ENCODE results near the gene ECM1.

The ECM1 gene

DNA sequence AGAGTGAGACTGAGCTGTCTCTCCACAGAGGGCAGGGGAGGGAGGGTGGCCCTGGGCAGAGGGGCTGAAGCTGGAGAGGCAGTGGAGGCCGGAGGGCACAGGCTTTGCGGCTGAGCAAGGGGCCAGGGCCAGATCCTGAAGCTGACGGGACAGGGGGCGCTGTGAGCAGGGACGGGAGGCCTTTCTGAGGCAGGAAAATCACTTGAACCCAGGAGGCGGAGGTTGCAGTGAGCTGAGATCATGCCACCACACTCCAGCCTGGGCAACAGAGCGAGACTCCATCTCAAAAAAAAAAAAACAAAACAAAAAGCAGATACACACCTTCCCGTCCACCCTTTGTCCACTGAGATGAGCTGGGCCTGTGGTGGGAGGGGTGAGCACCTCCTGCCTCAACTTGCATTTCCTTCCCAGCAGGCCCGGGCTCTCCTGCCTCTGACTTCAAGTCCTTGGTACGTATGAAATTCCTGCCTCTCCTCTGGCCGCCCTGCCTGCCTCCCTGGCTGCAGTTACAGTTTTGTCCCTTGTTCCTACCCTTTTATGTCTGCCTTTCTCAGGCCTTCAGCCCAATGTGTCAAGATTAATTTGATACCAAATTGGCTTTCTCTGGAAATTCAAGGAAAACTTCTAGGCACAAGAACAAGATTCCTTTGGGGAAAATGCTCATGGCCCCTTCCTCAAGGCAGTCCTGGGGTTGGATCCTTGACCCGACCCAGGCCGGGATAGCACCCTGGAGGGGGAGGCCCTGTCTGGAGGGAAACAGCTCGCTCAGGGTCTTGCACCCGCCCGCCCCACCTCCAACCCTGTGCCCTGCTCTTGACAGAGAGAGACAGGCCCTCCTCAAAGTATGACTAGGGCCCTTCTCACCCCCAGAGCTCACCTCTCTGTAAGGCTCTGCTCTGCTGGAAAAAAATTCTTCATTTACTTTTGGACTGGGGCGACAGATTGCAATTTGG lies 30.1 kb downstream of the ECM1 start:
- peak in 3 of 10 donors; percentile 41 to 74 (median 52) for DNase-seq
- intact Hi-C loops (cut with DNase I), result no loop called here

DNA sequence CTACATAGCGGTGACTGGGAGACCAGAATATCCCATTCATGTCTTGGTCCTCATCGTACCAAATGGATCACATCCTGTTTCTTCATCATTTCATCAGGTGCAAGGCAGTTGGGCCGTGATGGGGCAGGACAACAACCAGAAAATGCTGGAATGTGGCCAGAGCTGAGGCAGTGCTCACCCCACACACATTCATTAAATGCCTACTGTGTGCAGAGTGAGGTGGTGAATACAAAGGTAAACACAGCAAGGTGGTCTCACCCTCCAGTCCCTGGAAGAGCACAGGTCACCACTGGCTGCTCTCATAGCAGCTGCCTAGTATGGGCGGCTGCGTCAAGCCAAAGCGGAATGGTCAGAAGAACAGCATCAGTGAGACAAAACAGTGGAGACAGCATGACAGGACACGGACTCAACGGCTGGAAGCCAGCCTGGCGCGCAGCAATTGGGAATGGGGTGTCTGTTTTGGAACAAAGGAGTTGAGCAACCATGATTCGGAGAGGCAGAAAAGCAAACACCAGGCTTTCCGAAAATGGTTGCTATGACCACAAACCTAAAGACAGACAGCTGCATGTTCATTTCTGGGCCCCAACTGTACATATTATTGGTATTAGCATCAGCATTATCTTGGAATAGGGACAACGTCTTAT lies 35.7 kb downstream of the ECM1 start:
- peak in 2 of 10 donors; percentile 51 to 81 for DNase-seq
- intact Hi-C loops (cut with DNase I), result no loop called here

DNA sequence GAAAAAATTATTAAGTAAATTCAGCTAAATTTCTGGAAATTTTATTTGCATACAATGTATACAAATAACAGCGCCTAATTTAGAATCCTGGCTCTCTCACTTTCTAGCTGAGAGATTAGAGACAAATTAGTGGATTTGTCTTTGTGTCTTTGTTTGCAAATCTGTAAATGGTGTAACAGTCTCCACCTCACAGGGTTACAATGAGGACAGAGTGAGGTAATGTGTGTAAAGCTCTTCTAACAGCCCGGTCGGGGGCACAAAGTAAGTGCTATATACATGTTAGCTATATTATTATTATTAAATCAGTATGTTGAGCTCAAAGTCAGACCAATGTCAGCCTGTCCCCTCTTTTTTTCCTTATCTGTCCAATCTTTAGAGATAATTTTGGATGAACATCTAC lies 36.3 kb downstream of the ECM1 start:
- DNase-seq, result no peak
- intact Hi-C loops (cut with DNase I), result no loop called here

DNA sequence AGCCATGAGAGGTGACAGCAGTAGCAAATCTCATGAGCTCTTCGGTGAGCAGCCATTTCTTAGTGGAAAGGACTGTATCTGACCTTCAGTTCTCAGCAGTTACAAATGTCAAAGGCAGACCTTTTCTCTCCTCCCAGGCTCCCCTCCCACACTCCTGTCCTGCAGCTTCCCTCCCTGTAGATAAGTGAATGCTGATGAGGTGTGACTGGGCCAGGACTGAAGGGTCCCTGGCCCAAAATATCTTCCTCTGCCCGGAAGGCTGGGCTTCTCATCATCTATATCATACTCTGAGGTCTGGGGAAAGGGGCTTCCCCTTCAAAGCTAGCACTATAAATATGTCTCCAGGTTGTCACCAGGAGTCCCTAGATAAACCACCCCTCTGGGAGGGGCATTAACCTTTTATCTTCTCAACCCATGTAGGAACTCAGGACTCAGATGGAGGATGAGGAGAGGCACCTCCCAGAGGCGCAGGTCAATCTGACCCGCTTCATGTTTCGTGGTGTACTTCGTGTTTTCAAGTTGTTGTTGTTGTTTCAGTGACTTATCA lies 37.6 kb downstream of the ECM1 start:
- peak in 1 of 10 donors; percentile 3 for DNase-seq
- intact Hi-C loops (cut with DNase I), result no loop called here

DNA sequence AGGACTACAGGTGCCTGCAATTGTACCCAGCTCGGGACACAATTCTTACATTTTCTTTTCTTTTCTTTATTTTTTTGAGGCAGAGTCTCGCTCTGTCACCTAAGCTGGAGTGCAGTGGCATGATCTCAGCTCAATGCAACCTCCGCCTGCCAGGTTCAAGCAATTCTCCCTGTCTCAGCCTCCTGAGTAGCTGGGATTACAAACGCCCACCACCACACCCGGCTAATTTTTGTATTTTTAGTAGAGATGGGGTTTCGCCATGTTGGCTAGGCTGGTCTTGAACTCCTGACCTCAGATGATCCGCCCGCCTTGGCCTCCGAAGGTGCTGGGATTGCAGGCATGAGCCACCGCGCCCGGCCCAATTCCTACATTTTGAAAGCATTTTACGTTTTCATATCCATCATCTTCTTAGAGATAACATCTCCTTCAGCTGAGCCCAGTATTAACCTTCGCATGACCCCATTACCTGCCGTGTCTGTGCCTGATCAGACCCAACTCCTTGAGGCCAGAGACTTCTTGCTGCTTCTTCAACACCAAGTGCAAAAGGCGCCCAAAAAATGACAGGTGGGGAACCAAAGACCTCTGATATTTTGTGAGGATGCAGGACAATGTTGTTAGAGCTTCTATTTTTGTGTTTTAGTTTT lies 38.5 kb downstream of the ECM1 start:
- peak in 2 of 10 donors; percentile 30 to 31 for DNase-seq
- intact Hi-C loops (cut with DNase I), result no loop called here

DNA sequence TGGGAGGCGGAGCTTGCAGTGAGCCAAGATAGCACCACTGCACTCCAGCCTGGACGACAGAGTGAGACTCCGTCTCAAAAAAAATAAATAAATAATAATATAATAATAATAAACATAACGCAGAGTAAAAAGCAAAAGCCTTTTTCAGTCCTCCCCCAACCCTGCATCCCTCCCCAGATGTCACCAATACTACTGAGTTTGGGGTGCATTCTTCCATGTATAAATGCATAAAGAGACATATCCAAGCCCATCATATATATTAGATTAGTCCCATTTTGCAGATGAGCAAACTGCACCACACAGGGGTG lies 40.4 kb downstream of the ECM1 start:
- intact Hi-C loops (cut with DNase I), result no loop called here
- DNase-seq, result no peak

DNA sequence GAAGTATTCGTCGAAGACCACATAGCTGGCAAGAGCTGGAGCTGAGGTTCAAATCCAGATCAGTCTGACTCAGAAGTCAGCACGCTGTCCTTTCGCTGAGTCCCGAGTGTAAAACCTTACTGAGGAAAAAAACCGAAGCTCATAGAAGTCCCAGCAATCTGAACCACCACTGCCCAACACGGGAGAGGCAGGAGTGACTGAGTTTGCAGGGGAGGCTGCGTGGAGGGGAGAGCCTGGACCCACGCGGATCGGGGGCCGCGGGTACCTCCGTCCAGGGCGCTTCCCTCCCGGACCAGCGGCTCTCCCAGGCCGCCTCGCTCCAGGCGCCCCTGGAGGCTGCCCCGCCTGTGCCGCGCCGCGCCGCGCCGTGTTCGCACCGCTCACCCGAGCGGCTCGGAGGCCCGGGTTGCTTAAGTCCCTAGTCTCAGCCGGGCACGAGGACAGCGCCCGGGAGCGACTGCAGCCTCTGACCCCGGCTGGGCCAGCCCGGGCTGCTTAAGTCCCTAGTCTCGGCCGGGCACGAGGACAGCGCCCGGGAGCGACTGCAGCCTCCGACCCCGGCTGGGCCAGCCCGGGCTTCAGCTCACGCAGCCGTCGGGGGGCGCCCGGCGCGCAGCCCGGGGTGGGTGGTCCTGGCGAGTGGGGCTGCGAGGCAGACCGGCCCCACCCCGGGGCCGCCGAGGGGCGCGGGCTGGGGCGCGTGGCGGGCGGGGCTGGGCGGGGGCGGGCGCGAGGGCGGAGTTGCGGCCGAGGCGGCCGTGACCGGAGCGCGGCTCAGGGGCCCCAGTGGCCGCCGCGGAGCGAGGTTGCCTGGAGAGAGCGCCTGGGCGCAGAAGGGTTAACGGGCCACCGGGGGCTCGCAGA lies 41.0 kb downstream of the ECM1 start, which contains the start of gene ADAMTSL4:
Gene ADAMTSL4 (plus strand): TSS at position 777 of the 864 bp plus-strand sequence. CDS start 2,881 bp downstream, outside the sequence.
- peak in 4 of 10 donors; percentile 47 to 90 (median 76) for DNase-seq
- intact Hi-C loops (cut with DNase I), result no loop called here

DNA sequence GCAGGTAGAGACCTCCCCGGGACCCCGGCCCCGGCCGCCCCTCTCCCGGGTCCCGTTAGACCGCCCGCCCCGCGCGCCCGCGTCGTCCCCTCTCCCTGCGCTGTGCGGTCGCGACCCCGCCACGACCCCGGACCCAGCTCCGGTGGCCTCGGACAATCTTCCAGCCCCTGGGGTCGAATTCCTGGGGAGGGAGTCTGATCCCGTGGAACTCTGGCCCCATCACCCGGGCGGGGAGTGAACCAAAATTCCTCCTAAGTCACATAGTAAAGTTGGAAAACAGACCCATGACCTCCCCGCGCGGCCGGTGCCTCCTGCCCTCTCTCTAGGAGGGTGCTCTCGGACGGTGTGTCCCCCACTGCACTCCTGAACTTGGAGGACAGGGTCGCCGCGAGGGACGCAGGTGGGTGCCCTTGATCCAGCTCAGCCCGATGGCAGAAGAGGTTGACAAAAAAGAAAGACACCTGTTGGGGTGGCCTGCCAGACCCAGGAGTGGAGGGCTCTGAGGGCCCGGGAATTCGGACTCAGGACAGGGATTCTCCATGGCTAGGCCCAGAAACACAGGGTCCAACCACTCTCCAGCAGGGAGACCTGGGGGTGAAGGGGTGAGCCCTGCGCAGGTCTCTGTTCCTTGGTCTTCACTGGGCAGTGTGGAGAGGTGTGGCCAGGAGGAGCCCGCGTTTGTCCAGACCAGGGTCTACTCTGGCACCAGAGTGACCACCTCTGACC lies 41.8 kb downstream of the ECM1 start:
- intact Hi-C loops (cut with DNase I), result no loop called here
- peak in 2 of 10 donors; percentile 74 to 78 for DNase-seq

DNA sequence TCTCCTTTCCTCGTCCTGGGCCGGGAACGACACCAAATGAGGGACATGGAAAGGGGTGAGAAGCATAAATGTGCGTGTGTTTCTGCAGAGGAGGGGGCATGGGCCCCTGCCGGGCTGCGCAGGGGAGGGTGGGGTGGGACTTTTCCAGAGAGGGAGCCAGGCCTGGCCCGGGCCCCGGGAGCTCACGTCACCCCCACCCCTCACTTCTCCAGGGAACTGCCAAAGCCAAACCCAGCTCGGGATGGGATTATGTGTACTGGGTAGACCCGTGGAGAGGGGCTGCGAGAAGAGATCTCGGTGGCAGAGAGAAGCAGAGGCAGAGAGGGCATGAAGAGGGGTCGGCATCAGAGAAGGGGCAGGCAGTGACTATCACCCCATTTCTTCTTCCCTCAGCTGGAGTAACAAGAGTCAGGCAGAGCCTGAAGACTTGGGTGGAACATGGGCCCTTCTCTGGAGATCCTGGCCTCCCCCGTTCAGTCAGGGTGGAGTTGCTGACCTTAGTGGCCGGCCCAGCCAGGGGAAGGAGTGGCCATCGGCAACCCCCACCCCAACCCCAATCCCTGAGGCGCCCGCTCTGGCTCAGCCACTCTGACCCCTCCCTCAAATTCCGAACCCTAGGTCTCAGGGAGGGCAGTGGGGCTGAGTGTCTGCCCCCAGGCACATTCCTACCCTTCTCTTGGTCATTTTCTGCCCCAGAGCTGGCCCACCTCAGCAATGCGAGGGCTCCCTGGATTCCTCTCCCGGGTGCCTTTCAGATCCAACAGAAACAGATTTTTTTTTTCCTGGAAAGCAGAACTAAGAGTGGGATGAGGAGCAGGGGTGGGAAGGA lies 42.5 kb downstream of the ECM1 start:
- intact Hi-C loops (cut with DNase I), result no loop called here
- peak in 1 of 10 donors; percentile 78 for DNase-seq

DNA sequence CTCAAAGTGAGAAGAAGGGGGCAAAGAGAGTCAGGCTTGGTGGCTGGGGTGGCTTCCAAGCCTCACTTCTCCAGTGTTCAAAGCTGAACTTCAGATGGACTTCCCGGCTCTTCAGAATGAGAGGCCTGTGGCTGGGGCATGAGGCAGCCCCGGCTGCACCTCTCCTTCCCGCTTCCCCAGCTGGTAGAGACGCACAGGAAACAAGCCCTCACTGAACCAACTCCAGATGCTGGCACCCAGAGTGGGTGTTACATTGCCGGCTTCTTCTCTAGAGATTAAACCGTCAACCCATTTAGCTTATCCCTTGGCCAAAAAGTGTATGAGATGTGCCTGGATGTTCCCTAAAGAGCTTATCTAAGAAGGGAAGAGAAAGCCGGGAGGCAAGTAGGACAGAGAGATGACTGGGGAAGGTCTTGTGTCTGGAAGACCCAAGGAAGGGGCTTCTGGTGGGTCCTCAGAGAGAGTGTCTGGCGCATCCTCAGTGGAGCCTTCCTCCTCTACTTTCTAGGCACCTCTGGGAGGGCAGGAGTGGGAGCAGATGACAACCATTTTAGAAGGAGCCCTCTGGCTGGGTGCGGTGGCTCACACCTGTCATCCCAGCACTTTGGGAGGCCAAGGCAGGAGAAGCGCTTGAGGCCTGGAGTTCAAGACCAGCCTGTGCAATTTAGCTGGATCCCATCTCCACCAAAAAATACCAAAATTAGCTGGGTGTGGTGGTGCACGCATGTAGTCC lies 43.3 kb downstream of the ECM1 start:
- intact Hi-C loops (cut with DNase I), result no loop called here
- DNase-seq, result peak in 5 of 10 donors; percentile 24 to 89 (median 49)

DNA sequence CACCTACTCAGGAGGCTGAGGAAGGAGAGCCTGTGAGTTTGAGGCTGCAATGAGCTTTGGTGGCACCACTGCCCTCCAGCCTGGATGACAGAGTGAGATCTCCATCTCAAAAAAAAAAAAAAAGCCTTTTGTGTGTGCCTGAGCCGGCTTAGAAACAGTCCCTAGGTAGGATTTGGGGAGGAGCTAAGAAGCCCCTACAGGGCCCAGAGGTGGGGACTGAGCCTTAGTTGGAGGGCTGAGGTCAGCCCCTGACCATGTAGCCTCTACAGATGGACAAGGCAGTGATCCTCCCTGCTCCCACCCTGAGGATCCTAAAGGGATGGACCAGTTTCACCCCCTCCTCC lies 43.8 kb downstream of the ECM1 start:
- DNase-seq, result no peak
- intact Hi-C loops (cut with DNase I), result no loop called here

DNA sequence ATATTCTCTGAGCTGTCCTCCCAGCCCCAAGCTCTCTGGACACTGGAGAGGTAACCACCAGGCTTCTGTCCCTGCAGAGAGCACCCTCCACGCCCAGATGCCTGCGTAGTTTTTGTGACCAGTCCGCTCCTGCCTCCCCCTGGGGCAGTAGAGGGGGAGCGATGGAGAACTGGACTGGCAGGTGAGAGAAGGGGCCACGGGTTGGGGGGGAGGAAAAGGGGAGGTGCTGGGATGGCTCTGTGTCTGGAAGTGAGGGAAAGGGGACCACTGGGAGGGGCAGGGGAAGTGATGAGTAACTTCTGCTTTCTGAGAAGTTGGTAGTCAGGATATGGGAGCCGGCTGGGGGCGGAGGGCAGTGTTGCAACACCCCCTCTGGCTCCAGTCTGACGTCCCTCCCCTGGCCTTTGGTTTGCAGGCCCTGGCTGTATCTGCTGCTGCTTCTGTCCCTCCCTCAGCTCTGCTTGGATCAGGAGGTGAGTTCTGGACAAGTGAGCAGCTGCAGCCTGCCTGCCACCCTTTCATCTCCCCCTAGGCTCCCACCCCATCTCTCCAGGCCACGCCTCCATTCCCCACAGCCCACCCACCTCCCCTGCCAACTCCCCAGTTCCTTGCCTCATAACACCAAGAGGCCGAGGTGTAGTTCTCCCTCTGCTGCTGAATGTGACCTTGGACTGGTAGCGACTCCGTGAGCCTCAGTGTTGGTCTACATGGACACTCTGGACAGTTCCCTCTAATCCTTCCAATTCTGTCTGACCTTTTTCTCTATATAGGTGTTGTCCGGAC lies 44.4 kb downstream of the ECM1 start:
- peak in 4 of 10 donors; percentile 41 to 88 (median 60) for DNase-seq
- intact Hi-C loops (cut with DNase I), result no loop called here

DNA sequence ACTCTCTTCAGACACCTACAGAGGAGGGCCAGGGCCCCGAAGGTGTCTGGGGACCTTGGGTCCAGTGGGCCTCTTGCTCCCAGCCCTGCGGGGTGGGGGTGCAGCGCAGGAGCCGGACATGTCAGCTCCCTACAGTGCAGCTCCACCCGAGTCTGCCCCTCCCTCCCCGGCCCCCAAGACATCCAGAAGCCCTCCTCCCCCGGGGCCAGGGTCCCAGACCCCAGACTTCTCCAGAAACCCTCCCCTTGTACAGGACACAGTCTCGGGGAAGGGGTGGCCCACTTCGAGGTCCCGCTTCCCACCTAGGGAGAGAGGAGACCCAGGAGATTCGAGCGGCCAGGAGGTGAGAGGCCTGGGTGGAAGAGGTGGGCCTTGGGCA lies 45.0 kb downstream of the ECM1 start:
- intact Hi-C loops (cut with DNase I), result no loop called here
- DNase-seq, result peak in 1 of 10 donors; percentile 72

DNA sequence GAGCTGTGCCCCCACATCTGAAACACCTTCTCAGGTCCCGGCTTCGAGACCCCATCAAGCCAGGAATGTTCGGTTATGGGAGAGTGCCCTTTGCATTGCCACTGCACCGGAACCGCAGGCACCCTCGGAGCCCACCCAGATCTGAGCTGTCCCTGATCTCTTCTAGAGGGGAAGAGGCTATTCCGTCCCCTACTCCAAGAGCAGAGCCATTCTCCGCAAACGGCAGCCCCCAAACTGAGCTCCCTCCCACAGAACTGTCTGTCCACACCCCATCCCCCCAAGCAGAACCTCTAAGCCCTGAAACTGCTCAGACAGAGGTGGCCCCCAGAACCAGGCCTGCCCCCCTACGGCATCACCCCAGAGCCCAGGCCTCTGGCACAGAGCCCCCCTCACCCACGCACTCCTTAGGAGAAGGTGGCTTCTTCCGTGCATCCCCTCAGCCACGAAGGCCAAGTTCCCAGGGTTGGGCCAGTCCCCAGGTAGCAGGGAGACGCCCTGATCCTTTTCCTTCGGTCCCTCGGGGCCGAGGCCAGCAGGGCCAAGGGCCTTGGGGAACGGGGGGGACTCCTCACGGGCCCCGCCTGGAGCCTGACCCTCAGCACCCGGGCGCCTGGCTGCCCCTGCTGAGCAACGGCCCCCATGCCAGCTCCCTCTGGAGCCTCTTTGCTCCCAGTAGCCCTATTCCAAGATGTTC lies 45.6 kb downstream of the ECM1 start:
- intact Hi-C loops (cut with DNase I), result no loop called here

DNA sequence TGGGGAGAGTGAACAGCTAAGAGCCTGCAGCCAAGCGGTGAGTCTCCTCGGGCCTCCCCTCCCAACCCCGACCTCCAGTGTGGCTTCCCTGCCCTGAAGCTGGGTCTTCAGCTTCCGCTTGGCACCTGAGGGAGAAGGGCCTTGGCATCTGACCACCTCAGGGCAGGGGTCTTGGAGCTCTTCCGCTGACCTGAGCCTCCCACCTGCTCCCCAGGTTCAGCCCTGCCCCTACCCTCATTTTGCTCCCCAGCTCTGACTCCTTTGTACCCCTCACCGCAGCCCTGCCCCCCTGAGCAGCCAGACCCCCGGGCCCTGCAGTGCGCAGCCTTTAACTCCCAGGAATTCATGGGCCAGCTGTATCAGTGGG lies 46.2 kb downstream of the ECM1 start:
- intact Hi-C loops (cut with DNase I), result no loop called here

More for the DNA sequence above, 45.6 kb downstream of the ECM1 start:
- no peak for DNase-seq

DNA sequence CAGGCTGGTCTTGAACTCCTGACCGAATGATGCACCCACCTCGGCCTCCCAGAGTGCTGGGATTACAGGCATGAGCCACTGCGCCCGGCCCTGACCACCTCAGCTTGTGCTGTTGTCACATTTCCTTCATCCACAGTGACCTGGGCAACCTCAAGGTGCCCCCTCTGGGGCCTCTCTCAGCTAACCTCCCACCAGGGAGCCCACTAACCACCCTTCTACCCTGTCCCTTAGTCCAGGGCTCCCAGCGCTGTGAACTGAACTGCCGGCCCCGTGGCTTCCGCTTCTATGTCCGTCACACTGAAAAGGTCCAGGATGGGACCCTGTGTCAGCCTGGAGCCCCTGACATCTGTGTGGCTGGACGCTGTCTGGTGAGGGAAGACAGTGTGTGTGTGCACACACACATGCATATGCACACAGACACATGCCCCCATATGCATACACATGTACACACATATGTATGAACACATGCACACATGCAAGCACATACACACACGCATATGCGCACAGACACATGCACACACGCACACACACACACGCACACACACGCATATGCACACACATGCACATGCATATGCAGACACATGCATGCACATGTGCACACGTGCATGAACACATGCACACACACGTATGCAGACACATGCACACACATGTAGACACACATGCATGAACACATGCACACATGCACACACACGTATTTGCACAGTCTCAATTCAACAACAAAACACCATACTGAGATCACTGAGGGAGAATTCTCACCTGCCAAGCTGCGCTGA lies 47.5 kb downstream of the ECM1 start:
- intact Hi-C loops (cut with DNase I), result no loop called here
- peak in 1 of 10 donors; percentile 55 for DNase-seq

More for the DNA sequence above, 46.2 kb downstream of the ECM1 start:
- DNase-seq, result peak in 1 of 10 donors; percentile 74
